Nephron progenitor cell (in vitro differentiated cells): ENCODE measurements around the gene ETV4.
A peak's percentile ranks its signal among the peaks of the same experiment; 100 is the strongest.

Experiments
- DNase-seq: peaks from one replicate; pipeline ENCODE4 v3.0.0; 2021
- H3K27ac Mint-ChIP-seq: 2 replicates; pipeline ENCODE4 v1.8.0; 2021; ENCODE audit warnings: mild to moderate bottlenecking, moderate library complexity, mixed read lengths
- H3K27me3 Mint-ChIP-seq: 2 replicates; pipeline ENCODE4 v1.8.0; 2021; ENCODE audit warnings: mild to moderate bottlenecking, low read depth, mixed read lengths; ENCODE audit not compliant: poor library complexity
- H3K36me3 Mint-ChIP-seq: 2 replicates; pipeline ENCODE4 v1.8.0; 2021; ENCODE audit warnings: low read depth, mixed read lengths
- H3K4me1 Mint-ChIP-seq: 2 replicates; pipeline ENCODE4 v1.8.0; 2021; ENCODE audit warnings: mixed read lengths
- H3K4me3 Mint-ChIP-seq: 2 replicates; pipeline ENCODE4 v1.8.0; 2021; ENCODE audit warnings: mild to moderate bottlenecking, moderate library complexity, mixed read lengths
- H3K9me3 Mint-ChIP-seq: 2 replicates; pipeline ENCODE4 v1.8.0; 2021; ENCODE audit warnings: mild to moderate bottlenecking, moderate library complexity, mixed read lengths
- TF ChIP-seq, protein P1 (sequence below): fragments of 200-600 bp; sonication (generic); IDR thresholded peaks from 2 replicates; pipeline ENCODE4 v1.5.0; 2021; ENCODE audit warnings: antibody characterized with exemption

The ETV4 gene

DNA sequence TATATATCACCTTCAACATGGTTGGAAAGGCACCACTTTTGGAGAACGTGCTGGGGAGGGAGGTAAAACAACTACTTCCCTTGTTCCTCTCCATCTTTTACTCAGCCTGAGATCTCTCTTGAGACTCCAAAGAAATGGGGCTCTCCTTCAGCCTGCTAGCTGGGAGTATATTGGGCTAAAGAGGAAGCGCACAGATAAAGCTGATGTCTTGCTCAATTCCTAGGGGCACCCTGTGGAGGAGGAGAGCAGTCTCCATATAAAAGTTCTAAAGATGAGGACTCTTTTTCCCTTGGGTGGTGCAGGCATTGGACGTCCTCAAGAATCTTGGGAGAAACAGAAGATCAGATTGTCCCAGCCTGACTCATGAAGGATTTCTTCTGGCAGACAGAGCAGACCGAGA, 4.6 kb upstream of the ETV4 start:
- TF ChIP-seq, protein P1, sequence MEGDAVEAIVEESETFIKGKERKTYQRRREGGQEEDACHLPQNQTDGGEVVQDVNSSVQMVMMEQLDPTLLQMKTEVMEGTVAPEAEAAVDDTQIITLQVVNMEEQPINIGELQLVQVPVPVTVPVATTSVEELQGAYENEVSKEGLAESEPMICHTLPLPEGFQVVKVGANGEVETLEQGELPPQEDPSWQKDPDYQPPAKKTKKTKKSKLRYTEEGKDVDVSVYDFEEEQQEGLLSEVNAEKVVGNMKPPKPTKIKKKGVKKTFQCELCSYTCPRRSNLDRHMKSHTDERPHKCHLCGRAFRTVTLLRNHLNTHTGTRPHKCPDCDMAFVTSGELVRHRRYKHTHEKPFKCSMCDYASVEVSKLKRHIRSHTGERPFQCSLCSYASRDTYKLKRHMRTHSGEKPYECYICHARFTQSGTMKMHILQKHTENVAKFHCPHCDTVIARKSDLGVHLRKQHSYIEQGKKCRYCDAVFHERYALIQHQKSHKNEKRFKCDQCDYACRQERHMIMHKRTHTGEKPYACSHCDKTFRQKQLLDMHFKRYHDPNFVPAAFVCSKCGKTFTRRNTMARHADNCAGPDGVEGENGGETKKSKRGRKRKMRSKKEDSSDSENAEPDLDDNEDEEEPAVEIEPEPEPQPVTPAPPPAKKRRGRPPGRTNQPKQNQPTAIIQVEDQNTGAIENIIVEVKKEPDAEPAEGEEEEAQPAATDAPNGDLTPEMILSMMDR = no peak
- H3K4me3 Mint-ChIP-seq = no peak overlapping the region
- peaks cover 73% of the 10 kb centered on the region for H3K4me1 Mint-ChIP-seq
- H3K27me3 Mint-ChIP-seq = peaks cover 44% of the 10 kb centered on the region
- H3K27ac Mint-ChIP-seq = peak overlapping the region; percentile 22
- H3K9me3 Mint-ChIP-seq = no peaks in the 10 kb centered on the region
- no peak for DNase-seq
- no peaks in the 10 kb centered on the region for H3K36me3 Mint-ChIP-seq

DNA sequence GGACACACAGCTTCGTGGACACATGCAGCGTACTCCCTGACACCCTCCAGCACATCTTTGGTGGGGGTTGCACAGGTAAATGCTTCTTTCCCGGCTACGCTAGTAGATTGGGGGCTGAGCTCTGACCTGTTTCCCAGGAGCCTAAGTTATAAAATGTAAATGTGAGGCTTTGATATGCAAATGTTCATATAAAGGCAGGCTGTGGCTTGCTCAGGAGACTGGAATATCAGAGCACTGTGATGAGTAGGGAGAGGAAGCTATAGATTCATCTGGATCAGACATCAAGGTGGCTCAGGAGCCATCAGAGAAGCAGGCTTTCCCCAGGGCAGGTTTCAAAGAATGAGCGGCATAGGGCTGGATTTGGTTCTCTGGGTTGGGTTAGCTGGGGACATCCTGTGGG, 3.4 kb upstream of the ETV4 start:
- no peak for DNase-seq
- peaks cover 47% of the 10 kb centered on the region for H3K27me3 Mint-ChIP-seq
- peaks cover 69% of the 10 kb centered on the region for H3K4me1 Mint-ChIP-seq
- TF ChIP-seq, protein P1 = no peak
- no peaks in the 10 kb centered on the region for H3K9me3 Mint-ChIP-seq
- no peak overlapping the region for H3K27ac Mint-ChIP-seq
- H3K4me3 Mint-ChIP-seq = no peak overlapping the region
- no peaks in the 10 kb centered on the region for H3K36me3 Mint-ChIP-seq

DNA sequence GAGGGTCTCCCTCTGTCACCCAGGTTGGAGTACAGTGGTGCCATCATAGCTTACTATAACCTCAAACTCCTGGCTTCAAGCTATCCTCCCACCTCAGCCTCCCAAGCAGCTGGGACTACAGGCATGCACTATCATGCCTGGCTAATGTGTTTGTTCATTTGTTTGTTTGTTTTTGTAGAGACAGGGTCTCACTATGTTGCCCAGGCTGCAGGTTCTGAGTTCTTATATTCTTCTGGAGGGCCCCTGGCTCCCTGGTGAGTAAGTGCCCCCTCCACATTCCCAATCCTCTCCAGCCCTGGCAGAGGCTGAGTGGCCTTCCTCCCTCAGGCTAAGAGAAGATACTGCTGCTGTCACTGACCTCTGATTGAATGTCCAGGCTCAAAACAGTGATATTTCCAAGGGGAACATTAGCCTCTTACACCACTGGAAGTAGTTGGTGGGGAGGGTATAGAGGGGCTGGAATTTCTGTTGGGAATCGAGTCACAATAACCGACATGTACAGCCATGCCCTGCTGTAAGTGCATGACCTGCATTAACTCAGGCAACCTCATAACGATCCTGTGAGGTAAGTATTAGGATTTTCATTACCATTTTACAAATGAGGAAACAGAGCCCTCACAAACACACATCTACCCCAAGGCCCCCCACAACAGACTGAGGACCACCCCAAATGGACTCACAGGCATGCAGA, 2.7 kb upstream of the ETV4 start:
- no peak for DNase-seq
- TF ChIP-seq, protein P1 = no peak
- Mint-ChIP-seq H3K4me3 (no peak overlapping the region), H3K27me3 (peaks cover 54% of the 10 kb centered on the region), H3K36me3 (no peaks in the 10 kb centered on the region), H3K27ac (no peak overlapping the region), H3K4me1 (peaks cover 69% of the 10 kb centered on the region), H3K9me3 (no peaks in the 10 kb centered on the region)

DNA sequence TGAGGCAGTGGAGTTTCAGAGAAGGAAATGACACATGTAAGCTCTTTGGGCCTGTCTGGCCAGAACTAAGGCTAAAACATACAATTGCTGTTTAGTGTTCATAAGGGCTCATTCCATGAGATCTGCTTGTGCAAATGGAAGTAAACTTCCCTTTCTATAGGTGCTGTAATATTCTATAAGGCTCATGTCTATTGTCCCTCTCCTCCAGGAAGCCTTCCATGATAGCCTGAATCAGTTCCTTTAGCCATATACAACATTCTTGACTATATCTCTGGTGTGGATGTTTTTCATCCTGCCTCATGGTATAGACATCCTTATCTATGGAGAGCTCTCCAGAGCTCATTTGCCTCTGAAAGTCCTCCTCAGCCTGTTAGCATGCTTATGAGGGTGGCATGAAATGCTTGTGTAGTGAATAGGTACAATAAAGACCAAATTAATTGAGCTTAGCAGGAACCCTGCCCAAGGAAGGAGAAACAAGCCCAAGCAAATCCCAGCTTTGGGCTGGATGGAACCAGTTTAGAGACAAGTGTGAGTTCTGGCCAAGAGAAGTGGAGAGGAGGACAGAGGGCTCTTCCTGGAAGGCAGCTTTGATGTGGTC, 1.6 kb upstream of the ETV4 start:
- no peak overlapping the region for H3K4me3 Mint-ChIP-seq
- H3K9me3 Mint-ChIP-seq = no peaks in the 10 kb centered on the region
- no peaks in the 10 kb centered on the region for H3K36me3 Mint-ChIP-seq
- TF ChIP-seq, protein P1 = no peak
- H3K27me3 Mint-ChIP-seq = peaks cover 60% of the 10 kb centered on the region
- H3K27ac Mint-ChIP-seq = no peak overlapping the region
- no peak for DNase-seq
- peaks cover 72% of the 10 kb centered on the region for H3K4me1 Mint-ChIP-seq

DNA sequence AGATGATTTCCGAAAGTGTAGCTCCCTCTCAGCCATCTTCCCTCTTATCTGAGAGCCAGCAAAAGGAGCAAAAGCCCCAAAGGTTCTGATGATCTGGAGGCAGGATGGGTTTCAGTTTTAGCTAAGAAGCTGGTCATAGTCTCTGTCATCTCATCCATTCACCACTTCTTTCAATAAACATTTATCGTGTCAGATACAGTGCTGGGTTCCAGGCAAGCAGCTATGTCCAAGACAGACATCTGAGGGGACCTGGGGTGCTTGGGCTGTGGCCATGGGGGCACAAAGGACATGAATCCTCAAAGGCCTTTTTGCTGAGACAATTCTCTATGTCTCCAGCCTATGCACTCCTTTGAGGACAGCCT, 1.0 kb upstream of the ETV4 start:
- no peak for DNase-seq
- Mint-ChIP-seq H3K27me3 (peaks cover 58% of the 10 kb centered on the region), H3K9me3 (no peaks in the 10 kb centered on the region), H3K4me3 (peak overlapping the region; percentile 92), H3K27ac (no peak overlapping the region), H3K4me1 (peaks cover 72% of the 10 kb centered on the region), H3K36me3 (no peaks in the 10 kb centered on the region)
- TF ChIP-seq, protein P1 = no peak

DNA sequence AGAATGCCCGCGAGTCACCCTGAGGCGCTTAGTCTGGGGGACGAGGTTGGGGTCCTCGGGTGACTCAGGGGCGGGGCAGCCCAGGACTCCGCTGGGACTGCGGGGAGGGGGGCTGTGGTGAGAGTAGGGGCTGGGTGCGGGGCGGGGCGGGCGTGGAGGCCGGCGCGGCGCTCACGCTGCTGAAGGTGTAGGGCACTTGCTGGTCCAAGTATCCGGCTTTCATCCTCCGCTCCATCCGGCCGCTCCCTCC, 832 bp downstream of the ETV4 start:
- Mint-ChIP-seq H3K4me3 (peak overlapping the region; percentile 92), H3K4me1 (peaks cover 75% of the 10 kb centered on the region), H3K27ac (no peak overlapping the region), H3K27me3 (peaks cover 51% of the 10 kb centered on the region), H3K36me3 (no peaks in the 10 kb centered on the region), H3K9me3 (no peaks in the 10 kb centered on the region)
- TF ChIP-seq, protein P1 = no peak
- no peak for DNase-seq
